ENCODE results near the gene ZCCHC9.

DNA sequence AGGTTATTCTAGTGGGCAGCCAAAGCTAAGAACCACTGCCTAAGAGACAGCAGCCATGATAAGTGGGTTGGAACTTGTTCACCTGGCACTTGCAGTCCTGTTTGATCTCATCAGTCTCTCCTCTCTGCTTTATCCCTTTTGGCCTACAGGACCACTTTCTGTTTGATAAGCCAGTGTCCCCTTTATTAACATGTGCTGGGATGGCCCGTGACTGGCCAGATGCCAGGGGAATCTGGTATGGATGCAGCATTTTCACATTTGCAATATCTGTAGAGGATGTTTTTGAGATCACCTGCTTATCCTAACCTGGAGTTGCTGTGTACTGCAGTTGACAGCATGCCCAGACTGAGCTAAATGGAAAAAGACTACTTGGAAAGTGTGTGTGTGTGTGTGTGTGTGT is 44.6 kb upstream of the ZCCHC9 start:
- TF ChIP-seq, protein P1, sequence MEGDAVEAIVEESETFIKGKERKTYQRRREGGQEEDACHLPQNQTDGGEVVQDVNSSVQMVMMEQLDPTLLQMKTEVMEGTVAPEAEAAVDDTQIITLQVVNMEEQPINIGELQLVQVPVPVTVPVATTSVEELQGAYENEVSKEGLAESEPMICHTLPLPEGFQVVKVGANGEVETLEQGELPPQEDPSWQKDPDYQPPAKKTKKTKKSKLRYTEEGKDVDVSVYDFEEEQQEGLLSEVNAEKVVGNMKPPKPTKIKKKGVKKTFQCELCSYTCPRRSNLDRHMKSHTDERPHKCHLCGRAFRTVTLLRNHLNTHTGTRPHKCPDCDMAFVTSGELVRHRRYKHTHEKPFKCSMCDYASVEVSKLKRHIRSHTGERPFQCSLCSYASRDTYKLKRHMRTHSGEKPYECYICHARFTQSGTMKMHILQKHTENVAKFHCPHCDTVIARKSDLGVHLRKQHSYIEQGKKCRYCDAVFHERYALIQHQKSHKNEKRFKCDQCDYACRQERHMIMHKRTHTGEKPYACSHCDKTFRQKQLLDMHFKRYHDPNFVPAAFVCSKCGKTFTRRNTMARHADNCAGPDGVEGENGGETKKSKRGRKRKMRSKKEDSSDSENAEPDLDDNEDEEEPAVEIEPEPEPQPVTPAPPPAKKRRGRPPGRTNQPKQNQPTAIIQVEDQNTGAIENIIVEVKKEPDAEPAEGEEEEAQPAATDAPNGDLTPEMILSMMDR (conservative IDR thresholded peaks at IDR 0.05 in 1 of 2, IDR thresholded peaks at IDR 0.05 in 1 of 2; ENCODE audit: low read depth in 1 of 2, low read length in 2 of 2) = no peak
- no peak for TF ChIP-seq EZH2 (IDR thresholded peaks at IDR 0.05; ENCODE audit: low read length, missing control alignments)
